HG03135 (cell line): ENCODE data around the gene CTNND1.
A peak's percentile ranks its signal among the peaks of the same experiment; 100 is the strongest.
"Not testable (repeated sequence)": the region's sequence is repeated elsewhere in the genome, so short reads cannot be mapped to it uniquely, and the experiment has no call there.

Source experiments
- ATAC-seq: cut with Tn5 transposase; IDR thresholded peaks from one replicate; pipeline ENCODE4 v1.9.1; 2021; ENCODE audit warnings: mild to moderate bottlenecking, moderate library complexity; ENCODE audit not compliant: unreplicated experiment

CTNND1 gene

GRCh38 chr11:57761301-57762234 lies at the start of gene CTNND1:
Gene CTNND1 (plus strand): TSS chr11:57761802. CDS start chr11:57791479, 29,677 bp downstream.
- peak; percentile 92 for ATAC-seq

GRCh38 chr11:57712256-57713150 lies 49.1 kb upstream of the CTNND1 start, which contains the start of gene TMX2:
Gene TMX2 (plus strand): TSS chr11:57712593. CDS start chr11:57712619, 26 bp downstream.
- ATAC-seq = peak; percentile 96

- ATAC-seq = no peak
Measured at GRCh38 chr11:57713835-57714234, 47.8 kb upstream of the CTNND1 start.

DNA sequence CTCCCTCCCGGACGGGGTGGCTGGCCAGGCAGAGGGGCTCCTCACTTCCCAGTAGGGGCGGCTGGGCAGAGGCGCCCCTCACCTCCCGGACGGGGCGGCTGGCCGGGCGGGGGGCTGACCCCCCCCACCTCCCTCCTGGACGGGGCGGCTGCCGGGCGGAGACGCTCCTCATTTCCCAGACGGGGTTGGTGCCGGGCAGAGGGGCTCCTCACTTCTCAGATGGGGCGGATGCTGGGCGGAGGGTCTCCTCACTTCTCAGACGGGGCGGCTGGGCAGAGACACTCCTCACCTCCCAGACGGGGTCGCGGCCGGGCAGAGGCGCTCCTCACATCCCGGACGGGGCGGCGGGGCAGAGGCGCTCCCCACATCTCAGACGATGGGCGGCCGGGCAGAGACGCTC lies 44.9 kb upstream of the CTNND1 start:
- ATAC-seq = not testable (repeated sequence)

- ATAC-seq = no peak
Measured at GRCh38 chr11:57727185-57727584, 34.4 kb upstream of the CTNND1 start.

DNA sequence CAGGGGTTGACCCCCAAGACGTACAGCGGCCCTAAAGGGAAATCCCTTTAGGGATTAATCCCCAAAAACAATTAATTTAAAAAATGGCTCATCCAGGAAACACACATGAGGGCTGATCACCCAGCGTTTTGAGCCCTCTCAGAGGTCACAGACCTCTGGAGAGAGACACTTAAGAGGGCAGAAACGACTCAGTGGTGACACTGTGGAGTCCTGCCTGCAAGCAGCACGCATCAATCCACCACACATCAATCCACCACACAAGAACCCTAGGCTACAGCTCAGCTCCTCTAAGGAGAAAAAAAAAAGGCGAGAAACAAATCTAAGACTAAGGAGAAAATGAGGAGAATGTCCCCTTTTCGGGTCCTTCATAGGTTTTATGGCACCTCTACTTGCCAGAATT lies 32.8 kb upstream of the CTNND1 start:
- no peak for ATAC-seq

GRCh38 chr11:57729479-57729878 lies 32.1 kb upstream of the CTNND1 start:
- ATAC-seq = no peak

DNA sequence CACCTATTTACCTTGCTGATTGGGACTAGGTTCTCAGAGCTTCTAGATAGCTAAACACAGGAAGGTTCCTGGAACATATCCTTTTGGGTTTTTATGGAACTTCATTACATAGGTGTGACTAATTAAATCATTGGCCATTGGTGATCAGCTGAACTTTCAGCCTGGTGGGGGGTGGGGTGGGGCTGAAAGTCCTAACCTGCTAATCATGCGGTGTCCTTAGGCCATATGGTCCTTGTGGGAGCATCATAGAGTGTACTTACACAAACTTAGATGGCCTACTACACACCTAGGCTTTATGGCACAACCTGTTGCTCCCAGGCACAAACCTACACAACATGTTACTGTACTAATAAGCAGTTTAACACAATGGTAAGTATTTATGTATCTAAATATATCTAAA lies 28.9 kb upstream of the CTNND1 start:
- no peak for ATAC-seq

DNA sequence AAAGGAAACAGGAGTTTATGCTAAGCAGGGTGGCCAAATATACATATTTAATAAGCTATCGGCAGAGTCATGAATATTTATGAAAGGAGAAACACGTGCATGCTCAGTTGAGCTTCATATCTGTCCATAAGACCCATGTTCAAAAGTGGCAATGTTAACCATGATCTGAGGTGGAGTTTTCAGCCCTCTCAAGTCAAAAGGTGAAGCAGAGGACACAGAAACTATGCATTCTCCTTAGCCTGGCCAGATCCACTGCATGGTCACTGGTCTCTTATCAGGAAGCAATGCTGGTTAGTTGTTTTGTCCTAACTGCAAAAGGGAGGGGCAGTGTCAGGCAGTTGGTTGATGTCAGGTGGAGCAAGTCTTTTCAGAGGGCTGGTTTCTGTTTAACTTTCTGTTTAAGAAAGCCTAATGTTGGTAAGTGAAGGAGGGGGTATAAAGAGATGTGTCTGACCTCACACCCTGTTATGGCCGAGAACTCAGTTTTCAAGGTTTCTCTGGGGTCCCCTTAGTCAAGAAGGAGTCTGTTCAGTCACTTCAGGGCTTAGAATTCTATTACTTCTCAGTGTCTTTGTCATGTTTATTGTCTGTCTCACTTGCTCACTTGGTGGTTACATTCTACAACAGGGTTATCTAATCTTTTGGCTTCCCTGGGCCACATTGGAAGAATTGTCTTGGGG lies 25.8 kb upstream of the CTNND1 start:
- ATAC-seq = no peak

DNA sequence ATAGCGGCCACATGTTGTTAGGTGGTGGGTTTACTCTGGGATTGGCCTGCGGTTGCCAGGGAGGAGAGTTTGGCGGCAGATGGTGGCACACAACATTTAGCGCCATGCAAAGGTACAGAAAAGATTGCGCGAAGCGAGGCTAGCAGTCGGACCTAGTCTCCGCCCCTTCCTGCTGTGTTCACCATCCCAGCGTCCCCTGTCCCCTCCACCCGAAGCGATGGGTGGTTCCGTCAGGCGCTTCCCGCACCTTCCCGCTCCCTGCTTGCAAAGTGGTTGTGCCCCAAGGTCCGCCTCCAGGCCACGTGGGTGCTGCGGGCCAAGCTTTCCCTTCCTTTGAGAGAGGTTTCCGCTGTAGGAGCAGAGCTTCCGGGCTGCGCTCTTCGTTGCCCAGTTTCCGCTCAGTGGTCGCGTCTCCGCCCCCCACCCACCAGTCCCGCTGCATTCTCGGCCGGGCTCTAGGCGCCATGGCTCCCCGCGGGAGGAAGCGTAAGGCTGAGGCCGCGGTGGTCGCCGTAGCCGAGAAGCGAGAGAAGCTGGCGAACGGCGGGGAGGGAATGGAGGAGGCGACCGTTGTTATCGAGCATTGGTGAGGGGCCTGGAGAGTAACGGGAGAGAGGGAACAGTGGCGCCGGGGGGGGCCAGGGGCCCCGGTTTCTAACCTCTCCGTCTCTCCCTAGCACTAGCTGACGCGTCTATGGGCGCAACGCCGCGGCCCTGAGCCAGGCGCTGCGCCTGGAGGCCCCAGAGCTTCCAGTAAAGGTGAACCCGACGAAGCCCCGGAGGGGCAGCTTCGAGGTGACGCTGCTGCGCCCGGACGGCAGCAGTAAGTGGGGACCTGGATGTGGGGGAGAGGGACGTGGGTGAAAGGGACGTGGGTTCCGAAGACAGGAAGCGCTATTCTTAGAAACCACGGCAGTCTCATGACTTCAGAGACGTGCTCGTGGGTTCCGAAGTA lies 20.2 kb upstream of the CTNND1 start, which contains the start of gene SELENOH:
SELENOH (plus strand) TSS at position 360 of the 955 bp plus-strand sequence; CDS start at position 465, 105 bp downstream.
- peak; percentile 92 for ATAC-seq

DNA sequence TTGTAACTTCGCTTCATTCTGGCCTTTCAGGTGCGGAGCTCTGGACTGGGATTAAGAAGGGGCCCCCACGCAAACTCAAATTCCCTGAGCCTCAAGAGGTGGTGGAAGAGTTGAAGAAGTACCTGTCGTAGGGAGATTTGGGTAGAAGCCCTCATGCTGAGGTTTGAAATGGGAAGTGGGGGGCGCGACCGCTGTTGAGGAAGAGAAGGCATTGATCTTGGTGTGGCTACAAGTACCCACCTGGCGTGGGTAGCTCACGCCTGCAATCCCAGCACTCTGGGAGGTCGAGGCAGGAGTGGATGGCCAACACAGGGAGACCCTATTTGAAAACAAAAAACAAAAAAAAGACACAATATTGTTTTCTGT lies 19.5 kb upstream of the CTNND1 start:
- no peak for ATAC-seq

DNA sequence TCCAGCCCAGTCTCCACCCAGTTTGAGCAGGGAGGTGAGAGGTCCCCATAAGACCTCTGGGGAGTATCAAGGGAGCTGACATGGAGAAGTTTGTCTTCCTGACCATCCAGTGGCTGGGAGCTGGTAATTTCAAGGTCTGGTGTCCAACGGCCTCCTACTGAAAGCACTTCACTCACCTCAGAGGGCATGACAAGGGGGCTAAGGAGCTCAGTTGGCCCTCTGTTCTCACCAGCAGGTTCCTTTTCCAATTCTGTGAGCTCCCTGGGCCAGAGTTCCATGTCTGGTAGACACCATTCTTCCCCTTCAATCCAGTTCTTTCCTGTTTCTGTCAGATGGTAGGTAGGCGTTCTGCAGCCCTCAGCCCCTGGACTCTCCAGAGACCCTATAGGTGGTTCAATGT lies 17.2 kb upstream of the CTNND1 start:
- no peak for ATAC-seq

DNA sequence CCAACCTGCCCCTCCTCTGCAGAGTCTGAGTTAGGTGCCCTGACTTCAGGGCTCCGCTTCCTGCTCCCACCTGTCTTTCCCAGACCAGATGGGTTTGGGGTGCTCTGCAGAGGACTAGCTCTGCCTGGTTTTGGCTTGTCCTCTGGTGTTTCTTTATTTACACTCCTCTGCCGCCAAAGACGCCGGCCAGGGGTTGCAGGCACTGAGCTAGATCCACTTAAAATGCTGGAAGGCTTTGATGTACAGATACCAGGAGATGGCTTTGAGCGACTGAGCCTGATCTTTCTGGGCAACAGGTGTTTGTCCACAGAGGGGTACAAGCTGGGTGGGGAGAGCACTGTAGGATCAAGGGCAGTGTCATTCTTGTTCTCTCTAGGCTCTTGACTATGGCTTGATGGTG lies 16.4 kb upstream of the CTNND1 start:
- no peak for ATAC-seq

GRCh38 chr11:57746920-57747319 lies 14.7 kb upstream of the CTNND1 start:
- ATAC-seq = no peak

DNA sequence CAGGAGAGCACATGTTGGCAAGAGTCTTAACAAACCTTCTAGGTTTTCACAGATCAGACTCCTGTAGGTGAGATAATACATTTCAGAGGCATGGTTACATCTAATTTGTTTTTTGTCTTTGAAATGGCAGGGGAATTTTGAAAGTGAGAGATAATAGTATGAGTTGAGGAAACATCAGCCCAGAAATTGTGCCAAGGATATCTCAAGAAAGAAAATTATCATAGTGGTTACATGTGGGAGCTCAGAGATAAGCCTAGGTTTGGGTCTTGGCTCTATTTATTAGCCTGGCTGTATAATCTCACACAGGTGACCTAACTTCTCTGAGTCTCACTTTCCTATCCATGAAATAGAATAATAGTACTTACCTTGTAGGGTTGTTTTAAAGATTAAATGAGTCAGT lies 10.4 kb upstream of the CTNND1 start:
- ATAC-seq = no peak

DNA sequence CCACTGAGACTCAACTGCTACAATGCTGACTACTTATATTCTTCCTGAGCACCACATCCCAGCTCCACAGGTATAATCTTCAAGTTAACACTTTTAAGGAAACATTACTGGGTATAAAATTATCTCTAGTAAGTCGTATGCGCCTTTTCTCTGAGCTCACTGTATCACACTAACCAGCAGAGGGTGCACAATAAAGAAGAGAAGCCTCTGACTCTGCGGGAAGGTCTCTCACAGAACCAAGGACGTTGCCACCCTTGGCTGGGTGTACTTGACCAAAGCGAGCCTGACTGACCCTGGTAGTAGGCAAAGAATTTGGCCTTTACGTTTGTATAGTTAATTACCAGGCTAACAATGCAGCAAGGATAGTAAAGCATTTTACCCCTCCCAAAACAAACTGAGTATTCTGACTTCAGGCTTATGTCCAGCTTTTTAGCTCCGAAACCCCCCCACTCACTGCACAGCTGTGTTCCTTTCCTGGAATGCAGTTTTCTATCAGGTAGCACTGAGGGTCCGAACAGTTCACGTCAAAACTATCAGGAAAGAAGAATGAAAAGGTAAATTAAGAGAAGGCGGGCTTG lies 9.8 kb upstream of the CTNND1 start, which contains the start of gene BTBD18:
BTBD18 (minus strand) TSS at position 144 of the 578 bp plus-strand sequence. CDS start 631 bp downstream, outside the sequence.
- no peak for ATAC-seq

DNA sequence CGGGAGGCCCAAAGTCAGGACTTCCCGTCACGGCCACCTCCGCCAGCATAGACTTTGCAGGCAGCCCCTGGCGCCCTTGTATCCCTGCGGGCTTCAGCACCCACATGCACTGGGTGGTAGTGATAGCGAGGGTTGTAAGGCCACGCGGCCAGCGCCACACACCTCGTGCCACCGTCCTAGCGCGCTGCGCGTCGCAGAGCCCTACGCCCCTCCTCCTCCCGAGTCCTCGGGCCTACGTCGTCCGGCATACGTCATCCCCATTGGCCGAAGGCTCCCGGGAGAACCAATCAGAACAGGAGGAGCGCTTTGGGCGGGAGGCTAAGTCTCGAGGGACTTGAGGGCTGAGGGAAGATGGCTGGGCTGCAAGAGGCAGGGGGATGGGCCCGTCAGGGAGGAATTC lies 8.6 kb upstream of the CTNND1 start:
- no peak for ATAC-seq

DNA sequence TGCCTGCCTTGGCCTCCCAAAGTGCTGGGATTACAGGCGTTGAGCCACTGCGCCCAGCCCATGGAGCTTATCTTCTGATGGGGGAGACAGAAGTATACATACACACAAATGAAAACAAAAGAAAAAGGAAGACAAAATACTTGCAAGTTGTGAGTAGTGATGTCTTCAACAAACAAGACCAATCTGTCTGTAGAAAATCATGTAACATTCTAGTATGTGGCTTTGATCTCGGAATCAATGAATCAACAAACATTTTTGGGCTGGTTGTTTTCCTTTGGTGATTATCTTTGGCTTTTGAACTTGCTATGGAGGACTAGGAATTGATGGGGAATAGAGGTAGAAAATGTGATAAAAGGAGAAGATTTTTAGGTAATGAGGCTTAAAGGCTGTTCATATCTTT lies 3.4 kb upstream of the CTNND1 start:
- ATAC-seq = no peak

DNA sequence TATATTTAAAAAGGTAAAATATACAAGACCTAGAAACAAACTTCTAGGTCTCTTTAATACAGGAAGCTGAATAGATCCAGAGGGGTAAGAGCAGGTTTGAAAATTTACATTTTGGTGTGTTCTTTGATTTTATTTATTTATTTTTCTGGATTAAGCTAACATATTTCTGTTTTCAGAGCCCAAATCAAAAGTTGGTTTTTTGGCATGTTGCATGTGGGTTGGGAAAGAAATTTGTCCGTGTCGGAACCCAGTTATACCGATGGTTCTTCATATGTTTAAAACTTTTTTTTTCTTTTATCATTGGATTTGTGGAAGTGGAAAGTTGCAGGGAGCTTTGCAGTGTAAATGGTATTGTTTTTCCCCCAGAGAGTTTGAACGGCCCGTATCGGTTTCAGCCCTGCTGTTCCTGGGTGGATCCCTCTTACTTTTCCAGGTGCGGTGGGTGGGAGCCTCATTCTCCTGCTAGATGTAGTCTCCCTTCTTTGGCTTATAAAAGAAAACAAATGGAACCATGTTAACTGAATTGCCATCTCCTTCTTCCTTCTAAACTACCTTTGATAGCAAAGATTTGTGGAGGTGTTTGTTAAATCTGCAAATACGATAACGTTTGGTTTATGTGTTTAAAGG lies 746 bp downstream of the CTNND1 start:
- no peak for ATAC-seq
